Dedifferentiated amniotic fluid mesenchymal stem cell (primary cell): ENCODE results near the gene SLC22A2.
"Not testable (repeated sequence)": the region's sequence is repeated elsewhere in the genome, so short reads cannot be mapped to it uniquely, and the experiment has no call there.

Source experiments
- DNase-seq: peaks from one replicate; pipeline ENCODE4 v3.0.0-alpha.2; 2016; ENCODE audit errors: extremely low spot score

The SLC22A2 gene

GRCh38 chr6:160258346-160259142 lies at the start of gene SLC22A2:
SLC22A2 (minus strand) TSS chr6:160258821; CDS start chr6:160258757, 64 bp downstream.
- no peak for DNase-seq

GRCh38 chr6:160305926-160306713 lies 47.5 kb upstream of the SLC22A2 start:
- DNase-seq: no peak

GRCh38 chr6:160303806-160304205 lies 45.2 kb upstream of the SLC22A2 start:
- DNase-seq: no peak

- DNase-seq: not testable (repeated sequence)
These were observed 43.9 kb upstream of the SLC22A2 start for GRCh38 chr6:160302431-160303082.

- DNase-seq: no peak
These were observed 42.7 kb upstream of the SLC22A2 start for GRCh38 chr6:160301339-160301738.

- no peak for DNase-seq
These were observed 41.6 kb upstream of the SLC22A2 start for GRCh38 chr6:160300076-160300695.

- DNase-seq: no peak
These were observed 40.9 kb upstream of the SLC22A2 start for GRCh38 chr6:160299559-160299958.

- no peak for DNase-seq
These were observed 39.5 kb upstream of the SLC22A2 start for GRCh38 chr6:160298121-160298520.

GRCh38 chr6:160297310-160297709 lies 38.7 kb upstream of the SLC22A2 start:
- no peak for DNase-seq

GRCh38 chr6:160293844-160294243 lies 35.2 kb upstream of the SLC22A2 start:
- no peak for DNase-seq

- no peak for DNase-seq
These were observed 27.0 kb upstream of the SLC22A2 start for GRCh38 chr6:160285541-160286105.

GRCh38 chr6:160284575-160284974 lies 26.0 kb upstream of the SLC22A2 start:
- DNase-seq: no peak

GRCh38 chr6:160282444-160282843 lies 23.8 kb upstream of the SLC22A2 start:
- no peak for DNase-seq

- no peak for DNase-seq
These were observed 21.2 kb upstream of the SLC22A2 start for GRCh38 chr6:160279850-160280249.

GRCh38 chr6:160278786-160279310 lies 20.2 kb upstream of the SLC22A2 start:
- DNase-seq: no peak

GRCh38 chr6:160278311-160278710 lies 19.7 kb upstream of the SLC22A2 start:
- DNase-seq: no peak

- DNase-seq: no peak
These were observed 18.9 kb upstream of the SLC22A2 start for GRCh38 chr6:160277546-160277945.

GRCh38 chr6:160277144-160277543 lies 18.5 kb upstream of the SLC22A2 start:
- no peak for DNase-seq

- DNase-seq: no peak
These were observed 17.5 kb upstream of the SLC22A2 start for GRCh38 chr6:160276126-160276525.

GRCh38 chr6:160275511-160276003 lies 16.9 kb upstream of the SLC22A2 start:
- DNase-seq: no peak

- no peak for DNase-seq
These were observed 16.4 kb upstream of the SLC22A2 start for GRCh38 chr6:160274871-160275510.
